Adrenal gland (tissue), 12 donors: ENCODE results near the gene EIF4EBP3. TPM values are rescaled to one million over a fixed set of nuclear protein-coding genes. Genes with fewer than 3 reads are reported as not detected.

Experiments
- DNase-seq, 7 donors: peaks; one replicate each; pipeline ENCODE4 v3.0.0-alpha.2; 2019 to 2020
- H3K27ac ChIP-seq, 5 donors: fragments of 200-600 bp; sonication (generic) in 4 of 5; 1 replicate in 3 of 5; 2 replicates in 2 of 5; pipeline versions ENCODE4 v1.5.1 to v1.8.0; 2016 to 2020; ENCODE audit warnings: mild to moderate bottlenecking in 1 of 5
- H3K27me3 ChIP-seq: fragments of 200-600 bp; 2 replicates; pipeline ENCODE4 v1.8.0; 2021
- H3K36me3 ChIP-seq, 2 donors: fragments of 200-600 bp; replicated peaks in 1 of 2; 1 replicate in 1 of 2; 2 replicates in 1 of 2; pipeline versions ENCODE4 v1.5.1 to v1.8.0; 2018 to 2022
- H3K4me1 ChIP-seq, 2 donors: fragments of 200-600 bp; replicated peaks in 1 of 2; 1 replicate in 1 of 2; 2 replicates in 1 of 2; pipeline versions ENCODE4 v1.5.1 to v1.8.0; 2018 to 2021
- H3K4me3 ChIP-seq, 4 donors: fragments of 200-600 bp; sonication (generic) in 3 of 4; one replicate each; pipeline ENCODE4 v1.5.1; 2016 to 2018
- H3K9me3 ChIP-seq, 3 donors: fragments of 200-600 bp; sonication (generic) in 1 of 3; replicated peaks in 1 of 3; 1 replicate in 2 of 3; 2 replicates in 1 of 3; pipeline versions ENCODE4 v1.5.1 to v1.8.0; 2016 to 2021
- CTCF ChIP-seq, 6 experiments: fragments of 450-650 bp in 4 of 6; fragments of 200-600 bp in 2 of 6; sonication (generic) in 1 of 6; IDR thresholded peaks; 1 replicate in 5 of 6; 2 replicates in 1 of 6; pipeline versions ENCODE4 v1.5.1 to v1.8.0; 2016 to 2021; ENCODE audit warnings: antibody characterized with exemption in 6 of 6, mild to moderate bottlenecking in 2 of 6, moderate library complexity in 1 of 6
- POLR2A ChIP-seq, 2 donors: fragments of 450-650 bp; IDR thresholded peaks; one replicate each; pipeline ENCODE4 v1.6.1; 2017; ENCODE audit warnings: antibody characterized with exemption in 2 of 2, mild to moderate bottlenecking in 2 of 2, moderate library complexity in 1 of 2
- WGBS, 4 donors: extraction: QIAGEN DNeasy Blood & Tissue Kit in 2 of 4; methylation state at CpG; one replicate each; pipeline versions ENCODE4 v1.1.5 to v1.1.7; 2013 to 2017; 5-methylcytosine and 5-hydroxymethylcytosine counted together
- intact Hi-C, 2 donors: fragments of 100-400 bp; cut with DNase I; formaldehyde crosslinking; loops; one replicate each; pipeline versions ENCODE4 v1.14.1 to v1.15.0; 2022 to 2023
- polyA plus RNA-seq, 3 donors: library from polyadenylated mRNA; stranded (reverse); fragments of 200-250 nt in 2 of 3; fragments of 350-450 nt in 1 of 3; fragmentation: Illumina TruSeq in 1 of 3; extraction: RNeasy Lipid Tissue Mini Kit (QIAGEN cat#74804) in 1 of 3; gene quantifications; one replicate each; pipeline ENCODE4 v1.2.3, GENCODE V29; 2013 to 2014
- total RNA-seq, 9 donors: library from RNA; depleted of rRNA in 4 of 9; stranded (reverse); fragments of >200 nt in 4 of 9; fragments of 120-200 nt in 1 of 9; fragmentation: NEBNext Ultra II Directional in 1 of 9; extraction: Animal tissue kit (Norgen Biotek cat#: 25700) in 1 of 9; gene quantifications; one replicate each; pipeline versions ENCODE4 v1.1.0 to v1.2.4, GENCODE V29; 2013 to 2023
- donor health status: healthy with polysubstance abuse.
- donor health status: Bipolar disorder and iron deficiency.
- donor health status: DM: yes; HTN: yes; CAD: no.
- donor health status: DM: no; HTN: no; CAD: no.
- donor health status: DM: no; HTN: no; CAD: no.
- donor health status: DM: yes; HTN: yes; CAD: no.

Gene EIF4EBP3
- total and polyA plus RNA-seq, 12 donors, result 5.9 to 158 (median 40.7) TPM

- TF ChIP-seq POLR2A (IDR thresholded peaks at IDR 0.05) (no peak), CTCF (IDR thresholded peaks at IDR 0.05) (no peak)
- no peaks in the 10 kb centered on the region for H3K27me3 ChIP-seq
- no peak for DNase-seq
- WGBS, 4 donors, result 91 to 98% (median 94%) methylated on average over 2 of the region's 2 CpGs
- peaks cover 3 to 7% of the 10 kb centered on the region in 2 donors for H3K4me1 ChIP-seq
- no peaks in the 10 kb centered on the region for H3K9me3 ChIP-seq
- intact Hi-C loops, result no loop called here
- no peak overlapping the region for H3K4me3 ChIP-seq
- H3K36me3 ChIP-seq, result peaks cover 0 to 33% of the 10 kb centered on the region in 2 donors
- no peak overlapping the region for H3K27ac ChIP-seq
Observed at GRCh38 chr5:140502834-140503233, 44.6 kb upstream of the EIF4EBP3 start.

GRCh38 chr5:140509898-140510297, 37.6 kb upstream of the EIF4EBP3 start:
- Histone ChIP-seq H3K9me3 (no peaks in the 10 kb centered on the region), H3K27me3 (no peaks in the 10 kb centered on the region), H3K4me3 (no peak overlapping the region), H3K4me1 (no peaks in the 10 kb centered on the region), H3K36me3 (peaks cover 0 to 88% of the 10 kb centered on the region in 2 donors), H3K27ac (no peak overlapping the region)
- intact Hi-C loops, result no loop called here
- TF ChIP-seq CTCF (IDR thresholded peaks at IDR 0.05) (no peak), POLR2A (IDR thresholded peaks at IDR 0.05) (no peak)
- DNase-seq, result peak in 2 of 7 donors; percentile 17 to 69
- WGBS, 4 donors, result 66 to 77% (median 72%) methylated on average over 4 of the region's 4 CpGs

- TF ChIP-seq CTCF (IDR thresholded peaks at IDR 0.05), result no peak
- TF ChIP-seq POLR2A (IDR thresholded peaks at IDR 0.05), result no peak
- H3K27ac ChIP-seq, result no peak overlapping the region
- 91 to 100% (median 97%) methylated on average over 2 of the region's 2 CpGs for WGBS, 4 donors
- H3K4me1 ChIP-seq, result no peaks in the 10 kb centered on the region
- H3K27me3 ChIP-seq, result no peaks in the 10 kb centered on the region
- intact Hi-C loops, result no loop called here
- no peaks in the 10 kb centered on the region for H3K9me3 ChIP-seq
- H3K36me3 ChIP-seq, result peaks cover 0 to 66% of the 10 kb centered on the region in 2 donors
- H3K4me3 ChIP-seq, result no peak overlapping the region
- no peak for DNase-seq
Observed at GRCh38 chr5:140513124-140513523, 34.3 kb upstream of the EIF4EBP3 start.

GRCh38 chr5:140524003-140524402, 23.5 kb upstream of the EIF4EBP3 start:
- H3K27ac ChIP-seq, result no peak overlapping the region
- H3K4me3 ChIP-seq, result no peak overlapping the region
- DNase-seq, result no peak
- 79 to 90% (median 89%) methylated on average over 2 of the region's 2 CpGs for WGBS, 4 donors
- peaks cover 0 to 50% of the 10 kb centered on the region in 2 donors for H3K36me3 ChIP-seq
- H3K9me3 ChIP-seq, result no peaks in the 10 kb centered on the region
- intact Hi-C loops, result no loop called here
- no peaks in the 10 kb centered on the region for H3K4me1 ChIP-seq
- TF ChIP-seq POLR2A (IDR thresholded peaks at IDR 0.05) (no peak), CTCF (IDR thresholded peaks at IDR 0.05) (no peak)
- no peaks in the 10 kb centered on the region for H3K27me3 ChIP-seq
